H1 (cell line): ENCODE results near the gene UQCRFS1.

Experiments used
- POLR2A ChIP-seq, 2 experiments: IDR thresholded peaks; 1 replicate in 1 of 2; 2 replicates in 1 of 2; pipeline ENCODE4 v1.6.1; 2011; ENCODE audit warnings: low read depth in 2 of 2, low read length in 2 of 2, mild to moderate bottlenecking in 2 of 2; ENCODE audit errors: control extremely low read depth in 1 of 2
- TBP ChIP-seq: IDR thresholded peaks from 2 replicates; pipeline ENCODE4 v1.6.1; 2011; ENCODE audit warnings: low read depth, low read length, improper control_type of control experiment

DNA sequence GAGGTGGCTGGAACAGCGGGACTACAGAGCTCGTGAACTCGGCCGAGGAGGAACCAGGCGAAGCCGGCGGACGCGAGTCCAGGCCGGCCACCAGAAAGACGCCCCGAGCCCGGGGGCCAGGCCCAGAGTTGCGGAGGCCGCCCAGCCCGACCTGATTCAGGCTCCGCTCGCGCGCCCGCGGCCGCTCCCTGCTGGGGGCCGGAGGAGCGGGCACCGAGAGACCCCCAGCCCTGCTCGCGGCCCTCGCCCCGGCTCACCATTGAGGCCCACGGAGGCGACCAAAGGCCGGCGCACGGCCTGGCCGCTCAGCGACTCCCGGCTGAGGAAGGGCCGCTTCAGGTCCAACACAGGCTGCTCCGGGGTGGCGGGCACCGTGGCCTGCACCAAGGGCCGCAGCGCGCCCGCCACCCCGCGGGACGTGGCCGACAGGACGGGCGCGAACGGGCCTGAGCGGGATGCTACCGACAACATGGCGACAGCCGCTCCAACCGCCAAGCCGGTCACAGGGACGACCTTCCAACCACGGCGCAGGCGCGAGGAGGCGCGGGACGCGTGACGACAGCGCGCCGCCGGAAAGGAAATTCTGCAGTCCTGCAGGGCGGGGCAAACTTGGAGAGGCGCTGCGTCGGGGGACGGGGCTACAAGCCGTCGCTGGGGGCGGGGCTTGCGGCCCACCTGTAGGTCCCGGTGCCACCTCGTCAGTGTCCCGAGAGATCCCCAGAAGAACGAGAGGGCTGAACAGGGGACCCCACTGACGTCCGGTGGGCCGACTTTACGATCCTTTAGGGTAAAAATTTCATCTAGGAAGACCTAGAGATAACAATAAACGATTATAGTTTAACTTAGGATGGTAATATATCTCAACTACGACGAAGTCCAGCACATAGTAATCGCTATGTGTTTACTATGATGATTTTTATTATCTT is at the start of gene UQCRFS1:
- TF ChIP-seq POLR2A (IDR thresholded peaks at IDR 0.05; ENCODE audit: control extremely low read depth in 1 of 2, low read depth in 2 of 2, low read length in 2 of 2) (peak; percentile 84 to 89), TBP (peak; percentile 69; the same call in 1 of the 2 replicates)
